ENCODE data around the gene C20orf141.
"Not testable (repeated sequence)": the region's sequence is repeated elsewhere in the genome, so short reads cannot be mapped to it uniquely, and the experiment has no call there.

Gene C20orf141

GRCh38 chr20:2820084-2820895 lies 5.5 kb downstream of the C20orf141 start:
- DNase-seq (ENCODE audit: low read depth in 2 of 2): no peak

DNA sequence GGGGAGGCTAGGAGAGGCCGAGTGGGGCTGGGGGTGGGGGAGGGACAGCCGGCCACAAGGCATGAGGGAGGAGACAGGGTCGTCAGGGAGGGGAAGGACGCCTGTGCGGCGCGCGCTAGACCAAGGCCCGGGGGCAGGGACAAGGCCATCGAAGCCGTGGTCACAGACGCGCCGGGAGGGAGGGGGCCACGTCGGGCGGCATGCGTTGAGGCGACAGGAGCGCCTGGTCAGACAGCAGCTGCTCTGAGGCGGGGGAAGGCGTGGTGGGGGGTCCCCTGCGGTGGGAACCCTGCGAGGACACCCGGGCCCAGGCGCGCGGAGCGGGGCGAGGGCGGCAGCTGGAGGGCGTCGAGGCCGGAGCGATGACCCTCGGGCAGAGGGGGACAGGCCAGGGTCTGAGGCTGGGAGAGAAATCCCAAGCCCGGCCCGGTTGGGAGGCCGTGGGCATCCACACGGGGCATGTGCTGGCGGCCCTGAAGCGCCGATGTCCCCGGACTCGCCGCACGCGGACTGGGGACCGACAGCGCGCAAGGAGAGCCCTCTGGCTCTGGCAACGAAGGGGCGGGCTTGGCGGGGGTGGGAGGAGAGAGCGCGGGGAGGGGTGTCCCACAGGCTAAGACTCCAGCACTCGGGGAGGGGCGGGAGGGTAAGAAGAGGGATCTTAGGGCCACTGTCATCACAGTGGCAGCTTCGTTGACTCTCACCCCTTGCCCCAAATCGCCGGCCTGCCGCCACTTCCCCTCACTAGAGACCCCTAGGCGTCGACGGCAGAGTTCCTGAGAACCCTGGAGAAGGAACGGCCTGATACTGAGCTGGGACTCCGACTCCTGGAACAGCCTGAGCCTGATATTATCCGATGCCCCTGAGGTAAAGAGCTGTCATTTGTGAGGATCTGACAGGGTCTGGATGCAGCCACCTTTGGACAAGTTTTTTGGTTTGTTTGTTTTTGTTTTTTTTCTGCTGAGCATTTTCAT lies 6.4 kb downstream of the C20orf141 start:
- no peak for DNase-seq (ENCODE audit: low read depth in 2 of 2)

GRCh38 chr20:2822073-2822472 lies 7.3 kb downstream of the C20orf141 start:
- no peak for DNase-seq (ENCODE audit: low read depth in 2 of 2)

- DNase-seq (ENCODE audit: low read depth in 2 of 2): no peak
Measured at GRCh38 chr20:2825761-2826160, 11.0 kb downstream of the C20orf141 start.

DNA sequence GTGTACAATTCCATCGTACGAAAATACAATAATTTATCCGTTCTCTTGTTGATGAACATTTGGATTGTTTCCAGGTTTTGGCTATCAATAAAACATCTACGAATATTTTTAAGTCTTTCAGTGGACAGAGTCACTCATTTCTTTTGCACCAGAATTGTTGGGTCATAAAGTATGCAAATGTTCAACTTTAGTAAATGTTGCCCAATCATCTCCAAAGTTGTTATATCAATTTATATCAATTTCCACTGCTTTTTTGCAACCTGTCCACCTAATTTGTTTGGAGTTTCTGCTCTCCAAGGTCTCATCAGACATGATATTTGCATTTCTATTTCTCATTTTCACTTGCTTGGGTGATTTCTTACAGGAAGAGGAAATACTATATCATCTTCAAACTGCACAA lies 11.9 kb downstream of the C20orf141 start:
- DNase-seq (ENCODE audit: low read depth in 2 of 2): no peak

- DNase-seq (ENCODE audit: low read depth in 2 of 2): no peak
Measured at GRCh38 chr20:2829376-2829775, 14.6 kb downstream of the C20orf141 start.

DNA sequence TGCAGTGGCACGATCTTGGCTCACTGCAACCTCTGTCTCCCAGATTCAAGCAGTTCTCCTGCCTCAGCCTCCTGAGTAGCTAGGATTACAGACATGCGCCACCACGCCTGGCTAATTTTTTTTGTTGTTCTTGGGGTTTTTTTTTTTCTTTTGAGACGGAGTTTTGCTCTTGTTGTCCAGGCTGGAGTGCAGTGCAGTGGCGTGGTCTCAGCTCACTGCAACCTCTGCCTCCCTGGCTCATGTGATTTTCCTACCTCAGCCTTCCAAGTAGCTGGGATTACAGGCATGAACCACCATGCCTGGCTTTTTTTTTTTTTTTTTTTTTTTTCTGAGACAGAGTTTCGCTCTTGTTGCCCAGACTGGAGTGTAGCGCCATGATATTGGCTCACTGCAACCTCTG lies 16.4 kb downstream of the C20orf141 start:
- DNase-seq (ENCODE audit: low read depth in 2 of 2): not testable (repeated sequence)

- DNase-seq (ENCODE audit: low read depth in 2 of 2): no peak
Measured at GRCh38 chr20:2833761-2834160, 19.0 kb downstream of the C20orf141 start.

- no peak for DNase-seq (ENCODE audit: low read depth in 2 of 2)
Measured at GRCh38 chr20:2834401-2835110, 19.8 kb downstream of the C20orf141 start.

GRCh38 chr20:2835331-2835796 lies 20.6 kb downstream of the C20orf141 start:
- no peak for DNase-seq (ENCODE audit: low read depth in 2 of 2)

- DNase-seq (ENCODE audit: low read depth in 2 of 2): no peak
Measured at GRCh38 chr20:2836035-2836434, 21.2 kb downstream of the C20orf141 start.

GRCh38 chr20:2837221-2837960 lies 22.6 kb downstream of the C20orf141 start:
- no peak for DNase-seq (ENCODE audit: low read depth in 2 of 2)

GRCh38 chr20:2838170-2838797 lies 23.5 kb downstream of the C20orf141 start:
- no peak for DNase-seq (ENCODE audit: low read depth in 2 of 2)

DNA sequence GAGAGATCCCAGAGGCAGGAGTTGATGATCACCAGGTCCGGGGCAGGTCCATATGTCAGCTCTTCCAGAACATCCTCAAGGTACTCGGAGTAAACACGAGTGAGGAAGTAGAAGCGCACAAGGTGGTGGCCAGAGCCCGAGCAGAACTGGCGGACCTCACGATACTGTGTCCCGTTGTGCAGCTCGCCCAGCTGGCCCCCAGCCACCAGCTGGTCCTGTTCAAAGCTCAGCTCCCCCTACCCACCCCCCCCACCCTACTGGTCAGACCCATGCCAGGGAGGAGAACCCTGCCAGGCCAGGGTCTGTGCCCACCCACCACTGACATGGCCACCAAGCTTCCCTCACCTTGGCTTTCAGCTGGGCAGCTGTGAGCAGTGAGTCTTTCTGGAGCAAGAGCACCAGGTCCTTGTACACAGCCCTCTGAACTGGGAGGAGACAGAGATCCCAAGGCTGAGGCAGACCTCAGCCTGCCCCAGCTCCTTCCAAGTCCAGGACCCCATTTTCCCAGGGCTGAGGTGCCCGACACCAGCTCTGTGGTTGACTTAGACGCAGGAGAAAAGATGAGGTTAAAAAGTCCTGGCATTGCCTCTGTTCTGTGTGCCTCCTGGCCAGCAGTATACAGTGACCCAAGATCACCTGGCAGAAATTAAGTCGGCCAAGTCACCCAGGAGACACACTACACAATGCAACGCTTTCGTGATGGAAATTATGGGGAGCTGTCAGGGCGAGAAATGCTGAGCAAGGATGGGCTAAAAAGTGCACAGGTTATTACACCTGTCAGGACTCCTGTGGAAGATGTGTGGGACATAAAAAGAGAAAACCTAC lies 24.3 kb downstream of the C20orf141 start:
- no peak for DNase-seq (ENCODE audit: low read depth in 2 of 2)

GRCh38 chr20:2839732-2840137 lies 24.9 kb downstream of the C20orf141 start:
- DNase-seq (ENCODE audit: low read depth in 2 of 2): no peak

GRCh38 chr20:2840138-2840966 lies 25.6 kb downstream of the C20orf141 start, which contains the start of the genes PCED1A and VPS16:
TSS of gene PCED1A (minus strand) at chr20:2840655. CDS start at chr20:2839912, 743 bp downstream.
TSS of gene VPS16 (plus strand) at chr20:2840745. CDS start at chr20:2840775, 30 bp downstream.
- peak; percentile 74 to 81 for DNase-seq (ENCODE audit: low read depth in 2 of 2)

DNA sequence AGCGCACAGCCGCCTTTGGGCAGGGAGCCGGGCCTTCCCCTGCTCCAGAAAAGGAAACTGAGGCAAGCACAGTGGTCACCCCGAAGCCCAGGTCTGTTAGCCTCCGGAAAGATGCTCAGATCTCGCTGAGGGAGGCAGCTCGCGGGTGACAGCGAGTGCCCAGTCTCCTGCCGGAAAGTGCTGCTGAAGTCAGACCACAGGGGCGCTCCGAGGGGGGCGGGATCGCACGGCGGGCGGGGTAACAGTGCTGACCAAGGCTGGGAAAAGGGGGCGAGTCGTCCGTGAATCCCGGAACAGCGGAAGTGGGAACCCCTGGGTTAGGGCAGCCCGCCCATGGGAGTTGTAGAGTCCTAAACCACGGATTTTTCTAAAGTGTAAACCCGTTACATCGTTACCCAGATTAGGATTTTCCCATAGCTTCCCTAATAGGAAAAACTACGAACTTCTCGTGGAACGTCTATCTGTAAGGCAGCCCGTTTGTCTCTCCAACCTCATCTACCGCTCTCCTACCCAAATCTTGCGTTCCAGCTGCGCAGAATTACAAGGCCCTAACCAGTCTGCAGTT lies 26.3 kb downstream of the C20orf141 start:
- no peak for DNase-seq (ENCODE audit: low read depth in 2 of 2)

DNA sequence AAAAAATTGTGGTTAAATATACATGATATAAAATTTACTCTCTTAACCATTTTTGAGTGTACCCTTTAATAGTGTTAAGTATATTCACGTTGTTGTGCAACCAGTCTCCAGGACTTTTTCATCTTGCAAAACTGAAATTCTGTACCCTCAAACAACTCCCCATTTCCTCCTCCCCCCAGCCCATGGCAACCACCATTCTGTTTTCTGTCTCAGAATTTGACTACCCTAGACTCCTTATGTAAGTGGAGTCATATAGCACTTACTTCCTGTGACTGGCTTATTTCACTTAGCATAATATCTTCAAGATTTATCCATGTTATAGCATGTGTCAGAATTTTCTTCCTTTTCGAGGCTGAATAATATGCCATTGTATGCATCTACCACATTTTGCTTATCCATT lies 30.8 kb downstream of the C20orf141 start:
- DNase-seq (ENCODE audit: low read depth in 2 of 2): no peak
